Measurements from ENCODE around the gene TRIM71. TPM values are rescaled to one million over a fixed set of nuclear protein-coding genes. Genes with fewer than 3 reads are reported as not detected.
A peak's percentile ranks its signal among the peaks of the same experiment; 100 is the strongest.
"Not testable (repeated sequence)": the region's sequence is repeated elsewhere in the genome, so short reads cannot be mapped to it uniquely, and the experiment has no call there.

The TRIM71 gene
- total RNA-seq, 2 donors from 2014 or later, result not detected

DNA sequence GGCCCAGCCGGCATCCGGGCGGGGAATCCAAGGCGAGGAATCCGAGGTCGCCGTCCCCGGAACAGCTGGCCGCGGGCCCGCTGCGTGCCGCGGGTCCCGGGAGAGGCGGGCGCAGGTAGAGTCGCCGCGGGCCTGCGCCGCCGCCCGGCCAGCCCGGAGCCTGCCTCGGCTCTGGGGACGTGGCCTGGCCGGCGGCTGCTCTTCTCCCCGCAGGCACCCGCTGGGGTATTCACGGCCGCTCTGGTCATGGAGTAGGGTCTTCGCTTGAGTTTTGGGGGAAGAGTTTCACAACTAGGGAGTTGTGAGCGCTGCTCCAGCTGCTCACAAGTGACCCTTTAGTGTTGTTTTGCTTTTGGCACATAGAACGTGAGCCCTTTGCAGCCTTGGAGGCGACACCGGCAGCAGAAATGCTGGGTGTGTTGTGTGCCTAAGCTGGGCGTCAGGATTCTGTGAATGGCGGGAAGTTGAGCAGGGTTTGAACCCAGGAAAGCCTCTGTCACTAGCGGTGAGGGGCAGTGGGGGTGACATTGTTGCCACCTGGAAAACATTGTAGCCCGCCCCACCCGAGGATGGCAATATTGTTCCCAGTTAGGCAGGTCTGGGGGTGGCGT, 4.0 kb downstream of the TRIM71 start:
- Histone ChIP-seq H3K36me3 (no peaks in the 10 kb centered on the region), H3K9me3 (no peaks in the 10 kb centered on the region), H3K27me3 (peaks cover 5 to 30% of the 10 kb centered on the region in 2 donors), H3K4me3 (peak overlapping the region in 1 of 2 donors; percentile 17), H3K27ac (no peak overlapping the region), H3K4me1 (peaks cover 0 to 21% of the 10 kb centered on the region in 2 donors)
- no peak for DNase-seq (ENCODE audit: low spot score)
- TF ChIP-seq, protein P1, sequence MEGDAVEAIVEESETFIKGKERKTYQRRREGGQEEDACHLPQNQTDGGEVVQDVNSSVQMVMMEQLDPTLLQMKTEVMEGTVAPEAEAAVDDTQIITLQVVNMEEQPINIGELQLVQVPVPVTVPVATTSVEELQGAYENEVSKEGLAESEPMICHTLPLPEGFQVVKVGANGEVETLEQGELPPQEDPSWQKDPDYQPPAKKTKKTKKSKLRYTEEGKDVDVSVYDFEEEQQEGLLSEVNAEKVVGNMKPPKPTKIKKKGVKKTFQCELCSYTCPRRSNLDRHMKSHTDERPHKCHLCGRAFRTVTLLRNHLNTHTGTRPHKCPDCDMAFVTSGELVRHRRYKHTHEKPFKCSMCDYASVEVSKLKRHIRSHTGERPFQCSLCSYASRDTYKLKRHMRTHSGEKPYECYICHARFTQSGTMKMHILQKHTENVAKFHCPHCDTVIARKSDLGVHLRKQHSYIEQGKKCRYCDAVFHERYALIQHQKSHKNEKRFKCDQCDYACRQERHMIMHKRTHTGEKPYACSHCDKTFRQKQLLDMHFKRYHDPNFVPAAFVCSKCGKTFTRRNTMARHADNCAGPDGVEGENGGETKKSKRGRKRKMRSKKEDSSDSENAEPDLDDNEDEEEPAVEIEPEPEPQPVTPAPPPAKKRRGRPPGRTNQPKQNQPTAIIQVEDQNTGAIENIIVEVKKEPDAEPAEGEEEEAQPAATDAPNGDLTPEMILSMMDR (IDR thresholded peaks at IDR 0.05), result no peak

DNA sequence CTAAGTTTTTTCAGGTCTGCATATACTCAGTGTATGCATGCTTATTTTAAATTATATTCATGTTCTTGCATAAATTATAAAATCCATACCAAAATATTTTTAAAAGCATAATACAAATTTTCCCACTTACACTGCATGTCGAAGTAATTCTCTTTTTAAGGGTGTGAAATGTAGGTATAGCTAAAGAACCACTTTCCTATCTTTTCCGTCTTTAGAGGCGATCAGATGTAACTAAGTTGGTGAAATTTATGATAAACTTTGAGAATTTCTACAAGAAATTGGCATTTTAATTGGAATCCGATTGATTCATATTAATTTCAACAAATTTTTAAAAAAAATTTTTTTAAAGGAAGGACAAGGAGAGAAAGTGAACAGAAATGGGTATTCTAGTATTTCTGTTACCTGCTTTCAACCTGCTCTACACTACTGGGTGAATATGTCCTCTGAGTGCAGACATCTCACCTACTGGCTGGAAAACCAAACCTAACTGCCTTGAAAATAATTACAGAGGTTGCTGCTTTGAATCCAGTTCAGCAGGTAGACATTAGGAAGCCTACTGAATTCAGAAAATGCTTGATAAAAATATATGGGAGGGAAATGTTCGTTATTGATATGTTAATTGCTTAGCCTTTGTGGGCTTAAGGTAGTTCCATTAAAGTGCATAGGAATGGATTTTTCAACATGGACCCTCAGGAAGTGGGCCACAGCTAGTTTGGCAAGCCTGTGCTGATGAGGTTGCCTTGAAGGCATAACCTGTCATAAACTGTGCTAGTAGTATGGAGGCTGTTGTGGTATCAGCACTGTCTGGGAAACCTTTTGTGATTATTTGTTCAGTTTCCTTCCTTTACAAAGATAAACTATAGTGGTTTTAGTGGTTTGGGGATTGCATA, 5.1 kb downstream of the TRIM71 start:
- Histone ChIP-seq H3K27ac (no peak overlapping the region), H3K4me1 (peaks cover 0 to 11% of the 10 kb centered on the region in 2 donors), H3K27me3 (peaks cover under 1 to 19% of the 10 kb centered on the region in 2 donors), H3K4me3 (no peak overlapping the region), H3K36me3 (no peaks in the 10 kb centered on the region), H3K9me3 (no peaks in the 10 kb centered on the region)
- TF ChIP-seq, protein P1 (IDR thresholded peaks at IDR 0.05), result no peak
- DNase-seq (ENCODE audit: low spot score), result no peak

GRCh38 chr3:32823641-32824184, 5.9 kb downstream of the TRIM71 start:
- not testable (repeated sequence) for H3K4me3 ChIP-seq; H3K27ac ChIP-seq; H3K9me3 ChIP-seq; H3K4me1 ChIP-seq; DNase-seq (ENCODE audit: low spot score); H3K36me3 ChIP-seq
- H3K27me3 ChIP-seq, result peaks cover 0 to 13% of the 10 kb centered on the region in 2 donors

DNA sequence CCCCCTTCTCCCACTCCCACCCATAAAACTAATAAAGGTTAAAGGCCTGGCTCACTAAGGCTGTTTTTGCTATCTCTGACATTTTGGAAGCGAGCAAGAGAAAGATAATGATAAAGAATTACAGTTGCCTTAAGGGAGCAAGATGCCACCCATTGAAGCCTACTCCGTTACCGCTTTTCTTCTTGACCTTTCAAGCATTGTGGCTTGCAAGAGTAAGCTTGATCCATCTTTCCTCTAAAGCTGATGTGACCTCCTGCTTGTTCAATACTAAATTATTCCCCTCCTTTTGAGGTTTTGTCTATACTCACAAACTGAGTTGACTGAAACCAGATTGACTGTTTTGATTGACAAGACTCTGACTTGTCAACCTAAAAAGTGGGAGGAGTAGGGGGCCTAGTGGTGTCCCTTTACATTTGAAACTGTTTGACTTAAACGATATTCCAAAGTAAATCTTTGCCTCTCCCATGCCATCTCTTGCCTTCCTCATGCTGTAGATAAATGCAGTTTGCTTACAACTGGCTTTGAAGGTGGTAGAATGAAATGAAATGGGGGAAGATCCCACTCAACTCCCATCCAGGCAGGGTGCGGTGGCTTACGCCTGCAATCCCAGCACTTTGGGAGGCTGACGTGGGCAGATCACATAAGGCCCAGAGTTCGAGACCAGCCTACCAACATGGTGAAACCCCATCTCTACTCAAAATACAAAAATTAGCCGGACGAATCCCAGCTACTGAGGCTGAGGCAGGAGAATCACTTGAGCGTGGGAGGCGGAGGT, 8.0 kb downstream of the TRIM71 start:
- TF ChIP-seq, protein P1 (IDR thresholded peaks at IDR 0.05), result no peak
- Histone ChIP-seq H3K4me1 (no peaks in the 10 kb centered on the region), H3K4me3 (no peak overlapping the region), H3K9me3 (no peaks in the 10 kb centered on the region), H3K27ac (no peak overlapping the region), H3K36me3 (no peaks in the 10 kb centered on the region), H3K27me3 (no peaks in the 10 kb centered on the region)
- no peak for DNase-seq (ENCODE audit: low spot score)

DNA sequence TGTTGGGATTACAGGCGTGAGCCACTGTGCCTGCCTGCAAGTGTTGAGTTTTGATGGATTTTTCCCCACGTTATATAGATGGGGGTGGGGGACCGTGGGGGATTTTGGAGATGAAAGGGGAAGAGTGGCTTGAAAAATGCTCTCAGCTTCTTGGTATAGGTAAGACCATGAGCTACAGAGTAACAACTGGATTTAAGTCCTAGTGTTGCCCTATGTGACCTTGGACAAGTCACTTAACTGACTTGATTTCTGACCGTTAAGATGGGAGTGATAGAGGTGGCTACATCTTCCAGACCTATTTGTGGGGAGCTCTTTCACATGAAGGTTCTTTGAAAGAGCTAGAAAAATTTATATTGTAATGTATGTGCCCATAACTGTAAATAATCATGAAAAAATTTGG, 13.3 kb downstream of the TRIM71 start:
- H3K4me1 ChIP-seq, result no peaks in the 10 kb centered on the region
- H3K36me3 ChIP-seq, result no peaks in the 10 kb centered on the region
- H3K27me3 ChIP-seq, result no peaks in the 10 kb centered on the region
- TF ChIP-seq, protein P1 (IDR thresholded peaks at IDR 0.05), result no peak
- DNase-seq (ENCODE audit: low spot score), result no peak
- H3K4me3 ChIP-seq, result no peak overlapping the region
- H3K27ac ChIP-seq, result no peak overlapping the region
- H3K9me3 ChIP-seq, result no peaks in the 10 kb centered on the region

Data from right atrium auricular region (tissue), 2 donors.